Thoracic aorta (tissue), 2 donors: ENCODE data around the gene AKAP6. TPM values are rescaled to one million over a fixed set of nuclear protein-coding genes. Genes with fewer than 3 reads are reported as not detected.

Source experiments
- ATAC-seq: fragments of 150-250 bp; one replicate; pipeline ENCODE4 v1.8.0; 2017; ENCODE audit warnings: low read depth; ENCODE audit not compliant: insufficient number of reproducible peaks, low FRiP score
- DNase-seq: peaks from one replicate; pipeline ENCODE4 v3.0.0-alpha.2; 2020; ENCODE audit warnings: low spot score
- H3K27ac ChIP-seq, 2 donors: fragments of 200-600 bp; sonication (generic); 1 replicate in 1 of 2; 2 replicates in 1 of 2; pipeline ENCODE4 v1.5.1; 2016; ENCODE audit warnings: mild to moderate bottlenecking in 2 of 2, moderate library complexity in 2 of 2
- H3K27me3 ChIP-seq: fragments of 200-600 bp; sonication (generic); replicated peaks from 2 replicates; pipeline ENCODE4 v1.6.0; 2016; ENCODE audit warnings: mild to moderate bottlenecking; ENCODE audit not compliant: insufficient read depth
- H3K36me3 ChIP-seq: fragments of 200-600 bp; sonication (generic); one replicate; pipeline ENCODE4 v1.5.1; 2016
- H3K4me1 ChIP-seq, 2 donors: fragments of 200-600 bp; sonication (generic); 1 replicate in 1 of 2; 2 replicates in 1 of 2; pipeline versions ENCODE4 v1.5.1 to v1.6.0; 2016; ENCODE audit warnings: low read depth in 2 of 2, mild to moderate bottlenecking in 1 of 2; ENCODE audit not compliant: control insufficient read depth in 1 of 2
- H3K4me3 ChIP-seq: fragments of 200-600 bp; sonication (generic); 2 replicates; pipeline ENCODE4 v1.5.1; 2016; ENCODE audit warnings: mild to moderate bottlenecking
- H3K9me3 ChIP-seq: fragments of 200-600 bp; sonication (generic); 2 replicates; pipeline ENCODE4 v1.5.1; 2016
- total RNA-seq, 2 donors: library from RNA; depleted of rRNA; stranded (reverse); fragments of >200 nt; gene quantifications; one replicate each; pipeline versions ENCODE4 v1.1.0 to v1.2.3, GENCODE V29; 2016
- TF ChIP-seq, protein P1 (sequence below): fragments of 200-600 bp; sonication (generic); IDR thresholded peaks from one replicate; pipeline ENCODE4 v1.5.1; 2019; ENCODE audit warnings: antibody characterized with exemption

The AKAP6 gene
- total RNA-seq, 2 donors from 2014 or later = 78.9 to 104 TPM

DNA sequence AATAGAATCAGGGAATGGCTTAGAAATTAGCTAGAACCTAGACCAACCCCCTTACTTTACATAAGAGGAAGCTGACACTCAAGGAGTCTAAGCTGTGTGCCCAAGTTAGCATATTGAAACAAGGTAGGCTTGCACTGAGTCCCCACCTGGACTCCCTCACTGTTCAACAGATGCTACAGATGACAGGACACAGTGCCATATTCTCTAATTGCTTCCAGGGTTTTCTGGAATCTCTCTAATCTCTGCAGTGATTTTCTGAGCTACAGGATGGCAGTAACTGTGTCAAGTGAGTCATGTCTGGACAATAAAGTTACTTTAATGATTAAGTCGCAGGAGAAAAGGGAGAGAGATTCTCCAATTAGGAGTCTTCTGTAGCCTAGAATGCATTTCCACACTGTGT is 35.8 kb downstream of the AKAP6 start:
- TF ChIP-seq, protein P1, sequence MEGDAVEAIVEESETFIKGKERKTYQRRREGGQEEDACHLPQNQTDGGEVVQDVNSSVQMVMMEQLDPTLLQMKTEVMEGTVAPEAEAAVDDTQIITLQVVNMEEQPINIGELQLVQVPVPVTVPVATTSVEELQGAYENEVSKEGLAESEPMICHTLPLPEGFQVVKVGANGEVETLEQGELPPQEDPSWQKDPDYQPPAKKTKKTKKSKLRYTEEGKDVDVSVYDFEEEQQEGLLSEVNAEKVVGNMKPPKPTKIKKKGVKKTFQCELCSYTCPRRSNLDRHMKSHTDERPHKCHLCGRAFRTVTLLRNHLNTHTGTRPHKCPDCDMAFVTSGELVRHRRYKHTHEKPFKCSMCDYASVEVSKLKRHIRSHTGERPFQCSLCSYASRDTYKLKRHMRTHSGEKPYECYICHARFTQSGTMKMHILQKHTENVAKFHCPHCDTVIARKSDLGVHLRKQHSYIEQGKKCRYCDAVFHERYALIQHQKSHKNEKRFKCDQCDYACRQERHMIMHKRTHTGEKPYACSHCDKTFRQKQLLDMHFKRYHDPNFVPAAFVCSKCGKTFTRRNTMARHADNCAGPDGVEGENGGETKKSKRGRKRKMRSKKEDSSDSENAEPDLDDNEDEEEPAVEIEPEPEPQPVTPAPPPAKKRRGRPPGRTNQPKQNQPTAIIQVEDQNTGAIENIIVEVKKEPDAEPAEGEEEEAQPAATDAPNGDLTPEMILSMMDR = no peak
- Histone ChIP-seq H3K4me1 (peaks cover 10 to 21% of the 10 kb centered on the region in 2 donors), H3K27me3 (no peaks in the 10 kb centered on the region), H3K9me3 (no peaks in the 10 kb centered on the region), H3K27ac (no peak overlapping the region), H3K4me3 (no peak overlapping the region), H3K36me3 (no peaks in the 10 kb centered on the region)
- no peak for DNase-seq
- no peak for ATAC-seq

DNA sequence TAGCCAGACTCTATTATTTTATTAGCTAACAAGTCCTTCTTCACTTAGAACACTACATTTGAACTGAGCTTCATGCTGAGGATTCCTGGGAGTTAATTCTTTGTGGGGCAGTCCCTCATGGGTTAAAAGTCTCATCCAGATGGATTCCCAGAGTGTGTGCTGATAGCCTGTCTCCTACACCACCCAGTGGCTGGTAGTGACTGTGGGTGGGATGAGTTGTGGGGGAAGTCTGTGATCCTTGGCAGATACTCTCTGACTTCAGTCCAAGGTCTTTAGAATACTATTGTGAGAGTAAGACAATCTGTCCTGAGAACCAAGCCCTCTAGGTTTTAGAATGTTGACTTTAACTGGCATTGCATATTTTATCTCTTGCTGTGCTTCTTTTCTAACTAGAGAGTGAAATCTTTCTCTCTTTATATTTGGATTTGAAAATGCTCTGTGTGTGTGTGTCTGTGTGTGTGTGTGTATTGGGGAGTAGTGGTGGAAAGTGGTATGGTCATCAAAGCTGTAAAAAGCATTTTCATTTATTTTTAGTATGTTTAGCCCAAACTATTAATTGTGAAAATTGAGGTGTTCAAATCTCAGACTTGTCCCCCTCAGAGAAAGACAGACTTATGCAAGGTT is 37.3 kb downstream of the AKAP6 start:
- no peaks in the 10 kb centered on the region for H3K9me3 ChIP-seq
- H3K4me1 ChIP-seq = peaks cover 10 to 24% of the 10 kb centered on the region in 2 donors
- ATAC-seq = no peak
- TF ChIP-seq, protein P1 = no peak
- DNase-seq = no peak
- no peaks in the 10 kb centered on the region for H3K27me3 ChIP-seq
- H3K36me3 ChIP-seq = no peaks in the 10 kb centered on the region
- peak overlapping the region in 1 of 2 donors; percentile 32 for H3K27ac ChIP-seq
- H3K4me3 ChIP-seq = no peak overlapping the region

DNA sequence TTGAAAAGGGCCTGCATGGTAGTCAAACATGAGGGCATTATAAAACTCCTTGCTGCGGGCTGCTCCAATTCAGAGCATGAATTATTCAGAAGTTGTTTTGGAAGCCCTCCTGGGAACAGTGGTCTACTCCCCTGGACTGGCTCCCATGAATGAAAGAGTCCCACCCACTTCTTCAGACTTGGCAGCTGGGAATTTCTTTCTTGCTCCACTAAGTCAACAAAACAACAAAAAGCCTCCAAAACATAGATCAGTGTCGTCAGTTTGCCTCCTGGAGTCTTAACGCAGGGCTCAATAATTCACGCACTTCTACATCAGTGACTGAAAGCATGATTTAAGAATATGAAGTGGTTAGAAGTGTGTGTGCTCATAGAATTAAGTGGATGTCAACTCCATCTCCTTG is 37.9 kb downstream of the AKAP6 start:
- Histone ChIP-seq H3K36me3 (no peaks in the 10 kb centered on the region), H3K9me3 (no peaks in the 10 kb centered on the region), H3K4me3 (no peak overlapping the region), H3K4me1 (peaks cover 10 to 24% of the 10 kb centered on the region in 2 donors), H3K27ac (peak overlapping the region; percentile 32 to 42), H3K27me3 (no peaks in the 10 kb centered on the region)
- ATAC-seq (no peak), DNase-seq (no peak)
- TF ChIP-seq, protein P1 = no peak

DNA sequence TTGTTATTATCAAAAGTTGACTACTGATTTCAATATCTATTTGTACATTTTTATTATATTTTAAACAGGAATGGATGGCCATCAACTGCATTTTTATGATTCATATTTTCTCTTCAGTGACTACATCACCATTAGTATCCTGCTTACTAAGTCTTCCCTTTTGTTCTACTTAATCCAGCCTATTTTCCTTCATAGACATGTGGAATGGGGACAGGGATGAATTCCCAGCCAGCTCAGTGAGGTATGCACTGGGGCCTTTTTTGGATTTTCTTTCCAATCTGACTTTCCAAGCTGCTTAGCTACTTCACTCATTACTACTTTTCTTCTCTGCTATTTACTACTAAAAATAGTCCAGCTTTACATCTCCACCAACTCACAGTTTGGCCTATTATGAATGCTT is 38.4 kb downstream of the AKAP6 start:
- H3K4me1 ChIP-seq = peaks cover 10 to 24% of the 10 kb centered on the region in 2 donors
- H3K36me3 ChIP-seq = no peaks in the 10 kb centered on the region
- DNase-seq (no peak), ATAC-seq (no peak)
- peak overlapping the region; percentile 19 to 44 for H3K27ac ChIP-seq
- H3K4me3 ChIP-seq = no peak overlapping the region
- no peaks in the 10 kb centered on the region for H3K9me3 ChIP-seq
- TF ChIP-seq, protein P1 = no peak
- H3K27me3 ChIP-seq = no peaks in the 10 kb centered on the region

DNA sequence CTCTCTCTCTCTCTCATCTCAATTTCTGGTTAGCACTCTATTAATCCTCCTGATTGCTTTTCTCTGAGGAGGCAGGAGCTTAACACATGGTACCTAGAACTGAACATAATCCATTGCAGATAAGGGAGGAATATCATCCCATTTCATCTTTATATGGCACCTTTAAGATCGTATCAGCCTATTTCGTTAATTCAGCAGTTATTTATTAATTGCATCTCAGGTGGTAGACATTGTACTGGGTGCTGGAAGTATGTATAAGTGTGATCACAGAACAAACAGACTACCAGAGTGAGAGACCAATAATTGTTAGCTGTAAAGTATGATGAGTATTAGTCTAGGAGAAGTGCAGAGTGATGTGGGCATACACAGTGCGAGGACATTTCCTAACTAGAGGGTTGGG is 39.0 kb downstream of the AKAP6 start:
- ATAC-seq (no peak), DNase-seq (no peak)
- H3K9me3 ChIP-seq = no peaks in the 10 kb centered on the region
- H3K36me3 ChIP-seq = no peaks in the 10 kb centered on the region
- peak overlapping the region; percentile 19 to 44 for H3K27ac ChIP-seq
- peaks cover 10 to 24% of the 10 kb centered on the region in 2 donors for H3K4me1 ChIP-seq
- TF ChIP-seq, protein P1 = no peak
- no peak overlapping the region for H3K4me3 ChIP-seq
- no peaks in the 10 kb centered on the region for H3K27me3 ChIP-seq
